ENCODE data around the gene COL6A3.

Gene COL6A3

GRCh38 chr2:237444071-237444470, 30.1 kb upstream of the COL6A3 start:
- no peak overlapping the region for H3K4me3 ChIP-seq
- DNase-seq (ENCODE audit: low spot score), result no peak
- no peak for TF ChIP-seq CTCF (IDR thresholded peaks at IDR 0.05)
- H3K27ac ChIP-seq, result no peak overlapping the region

- no peak for TF ChIP-seq CTCF (IDR thresholded peaks at IDR 0.05)
- DNase-seq (ENCODE audit: low spot score), result no peak
- Histone ChIP-seq H3K27ac (peak overlapping the region in 1 of 2 donors; percentile 21), H3K4me3 (no peak overlapping the region)
Measured at GRCh38 chr2:237441605-237442274, 27.8 kb upstream of the COL6A3 start.

- no peak for DNase-seq (ENCODE audit: low spot score)
- no peak overlapping the region for H3K27ac ChIP-seq
- no peak for TF ChIP-seq CTCF (IDR thresholded peaks at IDR 0.05)
- no peak overlapping the region for H3K4me3 ChIP-seq
Measured at GRCh38 chr2:237440819-237441281, 26.9 kb upstream of the COL6A3 start.

GRCh38 chr2:237438080-237438940, 24.3 kb upstream of the COL6A3 start:
- Histone ChIP-seq H3K4me3 (no peak overlapping the region), H3K27ac (no peak overlapping the region)
- no peak for DNase-seq (ENCODE audit: low spot score)
- no peak for TF ChIP-seq CTCF (IDR thresholded peaks at IDR 0.05)

GRCh38 chr2:237437566-237437965, 23.6 kb upstream of the COL6A3 start:
- H3K27ac ChIP-seq, result no peak overlapping the region
- TF ChIP-seq CTCF (IDR thresholded peaks at IDR 0.05), result no peak
- no peak overlapping the region for H3K4me3 ChIP-seq

GRCh38 chr2:237435844-237436587, 22.1 kb upstream of the COL6A3 start:
- no peak for DNase-seq (ENCODE audit: low spot score)
- H3K4me3 ChIP-seq, result no peak overlapping the region
- peak overlapping the region; percentile 61 to 88 for H3K27ac ChIP-seq
- no peak for TF ChIP-seq CTCF (IDR thresholded peaks at IDR 0.05)

More at GRCh38 chr2:237437566-237437965, 23.6 kb upstream of the COL6A3 start:
- DNase-seq (ENCODE audit: low spot score), result no peak

Measured in coronary artery (tissue), 2 donors.